Adrenal gland (tissue), 12 donors: ENCODE data around the gene GALR2. TPM values are rescaled to one million over a fixed set of nuclear protein-coding genes. Genes with fewer than 3 reads are reported as not detected.

Experiments used
- DNase-seq, 7 donors: peaks; one replicate each; pipeline ENCODE4 v3.0.0-alpha.2; 2019 to 2020
- H3K27ac ChIP-seq, 5 donors: fragments of 200-600 bp; sonication (generic) in 4 of 5; 1 replicate in 3 of 5; 2 replicates in 2 of 5; pipeline versions ENCODE4 v1.5.1 to v1.8.0; 2016 to 2020; ENCODE audit warnings: mild to moderate bottlenecking in 1 of 5
- H3K27me3 ChIP-seq: fragments of 200-600 bp; 2 replicates; pipeline ENCODE4 v1.8.0; 2021
- H3K36me3 ChIP-seq, 2 donors: fragments of 200-600 bp; replicated peaks in 1 of 2; 1 replicate in 1 of 2; 2 replicates in 1 of 2; pipeline versions ENCODE4 v1.5.1 to v1.8.0; 2018 to 2022
- H3K4me1 ChIP-seq, 2 donors: fragments of 200-600 bp; replicated peaks in 1 of 2; 1 replicate in 1 of 2; 2 replicates in 1 of 2; pipeline versions ENCODE4 v1.5.1 to v1.8.0; 2018 to 2021
- H3K4me3 ChIP-seq, 4 donors: fragments of 200-600 bp; sonication (generic) in 3 of 4; one replicate each; pipeline ENCODE4 v1.5.1; 2016 to 2018
- H3K9me3 ChIP-seq, 3 donors: fragments of 200-600 bp; sonication (generic) in 1 of 3; replicated peaks in 1 of 3; 1 replicate in 2 of 3; 2 replicates in 1 of 3; pipeline versions ENCODE4 v1.5.1 to v1.8.0; 2016 to 2021
- POLR2A ChIP-seq, 2 donors: fragments of 450-650 bp; IDR thresholded peaks; one replicate each; pipeline ENCODE4 v1.6.1; 2017; ENCODE audit warnings: antibody characterized with exemption in 2 of 2, mild to moderate bottlenecking in 2 of 2, moderate library complexity in 1 of 2
- WGBS, 4 donors: extraction: QIAGEN DNeasy Blood & Tissue Kit in 2 of 4; methylation state at CpG; one replicate each; pipeline versions ENCODE4 v1.1.5 to v1.1.7; 2013 to 2017; 5-methylcytosine and 5-hydroxymethylcytosine counted together
- intact Hi-C, 2 donors: fragments of 100-400 bp; cut with DNase I; formaldehyde crosslinking; loops; one replicate each; pipeline versions ENCODE4 v1.14.1 to v1.15.0; 2022 to 2023
- polyA plus RNA-seq, 3 donors: library from polyadenylated mRNA; stranded (reverse); fragments of 200-250 nt in 2 of 3; fragments of 350-450 nt in 1 of 3; fragmentation: Illumina TruSeq in 1 of 3; extraction: RNeasy Lipid Tissue Mini Kit (QIAGEN cat#74804) in 1 of 3; gene quantifications; one replicate each; pipeline ENCODE4 v1.2.3, GENCODE V29; 2013 to 2014
- total RNA-seq, 9 donors: library from RNA; depleted of rRNA in 4 of 9; stranded (reverse); fragments of >200 nt in 4 of 9; fragments of 120-200 nt in 1 of 9; fragmentation: NEBNext Ultra II Directional in 1 of 9; extraction: Animal tissue kit (Norgen Biotek cat#: 25700) in 1 of 9; gene quantifications; one replicate each; pipeline versions ENCODE4 v1.1.0 to v1.2.4, GENCODE V29; 2013 to 2023
- TF ChIP-seq, protein P1 (sequence below), 6 experiments: fragments of 450-650 bp in 4 of 6; fragments of 200-600 bp in 2 of 6; sonication (generic) in 1 of 6; IDR thresholded peaks; 1 replicate in 5 of 6; 2 replicates in 1 of 6; pipeline versions ENCODE4 v1.5.1 to v1.8.0; 2016 to 2021; ENCODE audit warnings: antibody characterized with exemption in 6 of 6, mild to moderate bottlenecking in 2 of 6, moderate library complexity in 1 of 6
- donor health status: healthy with polysubstance abuse.
- donor health status: Bipolar disorder and iron deficiency.
- donor health status: DM: yes; HTN: yes; CAD: no.
- donor health status: DM: no; HTN: no; CAD: no.
- donor health status: DM: no; HTN: no; CAD: no.
- donor health status: DM: yes; HTN: yes; CAD: no.

The GALR2 gene
- total and polyA plus RNA-seq, 12 donors = 0.27 TPM; not detected in 11

DNA sequence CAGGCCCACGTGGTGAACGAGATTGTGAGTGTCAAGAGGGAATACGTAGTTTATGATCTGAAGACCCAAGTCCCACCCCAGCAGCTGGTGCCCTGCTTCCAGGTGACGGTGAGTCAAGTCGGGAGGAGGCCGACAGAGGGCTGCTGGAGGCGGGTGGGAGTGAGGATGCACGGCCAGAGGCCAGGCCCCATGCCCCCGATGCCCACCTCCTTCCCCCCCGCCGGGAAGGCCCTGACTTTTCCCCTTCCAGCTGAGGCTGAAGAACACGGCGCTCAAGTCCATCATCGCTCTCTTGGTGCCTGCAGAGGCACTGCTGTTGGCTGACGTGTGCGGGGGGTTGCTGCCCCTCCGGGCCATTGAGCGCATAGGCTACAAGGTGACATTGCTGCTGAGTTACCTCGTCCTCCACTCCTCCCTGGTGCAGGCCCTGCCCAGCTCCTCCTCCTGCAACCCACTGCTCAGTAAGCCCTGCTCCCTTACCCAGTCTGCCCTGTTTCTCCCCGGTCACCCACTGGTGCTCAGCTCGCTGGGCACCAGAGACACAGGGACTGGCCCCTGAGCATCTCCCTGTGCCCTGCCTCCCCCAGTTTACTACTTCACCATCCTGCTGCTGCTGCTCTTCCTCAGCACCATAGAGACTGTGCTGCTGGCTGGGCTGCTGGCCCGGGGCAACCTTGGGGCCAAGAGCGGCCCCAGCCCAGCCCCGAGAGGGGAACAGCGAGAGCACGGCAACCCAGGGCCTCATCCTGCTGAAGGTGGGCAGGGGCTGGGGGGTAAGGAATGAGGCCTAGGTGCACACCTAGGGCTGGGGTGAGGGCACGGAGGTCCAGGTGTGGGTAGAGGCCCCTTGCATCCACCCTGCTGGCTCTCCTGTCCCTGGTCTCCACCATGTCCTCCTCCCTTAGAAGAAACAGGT lies 7.0 kb downstream of the GALR2 start:
- intact Hi-C loops = no loop called here
- WGBS, 4 donors = 66 to 77% (median 70%) methylated on average over 11 to 27 of the region's 27 CpGs
- Histone ChIP-seq H3K4me1 (no peaks in the 10 kb centered on the region), H3K27ac (no peak overlapping the region), H3K4me3 (no peak overlapping the region), H3K36me3 (peaks cover 0 to 35% of the 10 kb centered on the region in 2 donors), H3K27me3 (peaks cover 31% of the 10 kb centered on the region), H3K9me3 (no peaks in the 10 kb centered on the region)
- TF ChIP-seq, protein P1, sequence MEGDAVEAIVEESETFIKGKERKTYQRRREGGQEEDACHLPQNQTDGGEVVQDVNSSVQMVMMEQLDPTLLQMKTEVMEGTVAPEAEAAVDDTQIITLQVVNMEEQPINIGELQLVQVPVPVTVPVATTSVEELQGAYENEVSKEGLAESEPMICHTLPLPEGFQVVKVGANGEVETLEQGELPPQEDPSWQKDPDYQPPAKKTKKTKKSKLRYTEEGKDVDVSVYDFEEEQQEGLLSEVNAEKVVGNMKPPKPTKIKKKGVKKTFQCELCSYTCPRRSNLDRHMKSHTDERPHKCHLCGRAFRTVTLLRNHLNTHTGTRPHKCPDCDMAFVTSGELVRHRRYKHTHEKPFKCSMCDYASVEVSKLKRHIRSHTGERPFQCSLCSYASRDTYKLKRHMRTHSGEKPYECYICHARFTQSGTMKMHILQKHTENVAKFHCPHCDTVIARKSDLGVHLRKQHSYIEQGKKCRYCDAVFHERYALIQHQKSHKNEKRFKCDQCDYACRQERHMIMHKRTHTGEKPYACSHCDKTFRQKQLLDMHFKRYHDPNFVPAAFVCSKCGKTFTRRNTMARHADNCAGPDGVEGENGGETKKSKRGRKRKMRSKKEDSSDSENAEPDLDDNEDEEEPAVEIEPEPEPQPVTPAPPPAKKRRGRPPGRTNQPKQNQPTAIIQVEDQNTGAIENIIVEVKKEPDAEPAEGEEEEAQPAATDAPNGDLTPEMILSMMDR (IDR thresholded peaks at IDR 0.05) = no peak
- no peak for TF ChIP-seq POLR2A (IDR thresholded peaks at IDR 0.05)
- no peak for DNase-seq

GRCh38 chr17:76082326-76083251 lies 8.0 kb downstream of the GALR2 start:
- Histone ChIP-seq H3K36me3 (peaks cover 0 to 46% of the 10 kb centered on the region in 2 donors), H3K9me3 (no peaks in the 10 kb centered on the region), H3K27ac (no peak overlapping the region), H3K4me1 (no peaks in the 10 kb centered on the region), H3K4me3 (no peak overlapping the region), H3K27me3 (peaks cover 20% of the 10 kb centered on the region)
- no peak for TF ChIP-seq POLR2A (IDR thresholded peaks at IDR 0.05)
- TF ChIP-seq, protein P1 (IDR thresholded peaks at IDR 0.05) = no peak
- no peak for DNase-seq
- intact Hi-C loops = no loop called here
- WGBS, 4 donors = 83 to 100% (median 84%) methylated on average over 2 to 20 of the region's 20 CpGs

DNA sequence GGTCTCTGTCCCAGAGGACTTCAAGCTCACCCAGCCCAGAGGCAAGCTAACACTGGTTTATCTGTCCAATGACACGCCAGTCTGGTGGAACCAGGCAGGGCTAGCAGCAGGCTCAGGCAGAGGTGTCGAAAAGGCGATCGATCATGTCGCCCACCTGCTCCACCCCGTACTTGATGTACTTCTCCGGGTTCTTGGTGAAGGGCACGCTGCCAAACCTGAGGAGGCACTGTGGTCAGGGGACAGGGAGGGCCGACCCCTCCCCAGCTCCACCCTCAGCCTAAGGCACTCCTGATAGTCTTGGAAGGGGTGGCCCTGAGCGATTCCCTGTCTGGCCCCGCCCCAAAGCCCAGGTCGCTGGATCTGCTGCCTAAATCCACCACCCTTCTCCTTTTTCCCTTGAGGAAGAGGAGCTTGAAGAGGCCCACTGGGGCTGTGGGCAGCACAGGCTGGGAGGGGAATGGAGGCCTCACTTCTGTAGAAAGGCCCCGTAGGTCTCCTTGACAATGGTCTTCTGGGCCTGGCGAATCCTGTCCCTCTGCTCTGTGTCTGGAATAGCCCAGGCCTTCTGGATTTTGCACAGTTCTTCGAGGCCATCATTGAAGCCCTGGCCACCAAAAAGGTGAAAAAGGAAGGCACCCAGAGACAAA lies 9.1 kb downstream of the GALR2 start:
- Histone ChIP-seq H3K4me1 (no peaks in the 10 kb centered on the region), H3K27ac (no peak overlapping the region), H3K4me3 (no peak overlapping the region), H3K27me3 (peaks cover 11% of the 10 kb centered on the region), H3K36me3 (peaks cover 0 to 57% of the 10 kb centered on the region in 2 donors), H3K9me3 (no peaks in the 10 kb centered on the region)
- 85 to 92% (median 90%) methylated on average over 5 to 15 of the region's 15 CpGs for WGBS, 4 donors
- TF ChIP-seq, protein P1 (IDR thresholded peaks at IDR 0.05) = no peak
- no peak for TF ChIP-seq POLR2A (IDR thresholded peaks at IDR 0.05)
- no peak for DNase-seq
- intact Hi-C loops = no loop called here
